GM12878 (cell line): Measurements from ENCODE around the gene MAK. TPM values are rescaled to one million over a fixed set of nuclear protein-coding genes. Genes with fewer than 3 reads are reported as not detected.

Experiments
- CHD1 ChIP-seq: IDR thresholded peaks from 2 replicates; pipeline ENCODE4 v1.6.1; 2012; ENCODE audit warnings: low read depth, low read length, improper control_type of control experiment
- CHD4 ChIP-seq: fragments of 200-600 bp; sonication (generic); IDR thresholded peaks from 2 replicates; pipeline ENCODE4 v1.6.1; 2016; ENCODE audit warnings: mild to moderate bottlenecking
- EGR1 ChIP-seq, 2 experiments: IDR thresholded peaks; 1 replicate in 1 of 2; 2 replicates in 1 of 2; pipeline ENCODE4 v1.6.1; 2011 to 2012; ENCODE audit warnings: low read depth in 2 of 2, low read length in 2 of 2, borderline replicate concordance in 1 of 2, mild to moderate bottlenecking in 1 of 2, moderate library complexity in 1 of 2
- GATAD2B ChIP-seq: fragments of 450-650 bp; conservative IDR thresholded peaks from 2 replicates; pipeline ENCODE4 v1.6.1; 2017; ENCODE audit warnings: low read depth, mild to moderate bottlenecking, moderate library complexity
- MEF2A ChIP-seq: IDR thresholded peaks from 2 replicates; pipeline ENCODE4 v1.6.1; 2011; ENCODE audit warnings: low read depth, mild to moderate bottlenecking, low read length, moderate library complexity; ENCODE audit not compliant: insufficient read depth
- MEF2B ChIP-seq: fragments of 450-650 bp; IDR thresholded peaks from 2 replicates; pipeline ENCODE4 v1.6.1; 2018; ENCODE audit warnings: mild to moderate bottlenecking, moderate library complexity; ENCODE audit not compliant: partially characterized antibody, poor library complexity, severe bottlenecking
- NR2C2 ChIP-seq: IDR thresholded peaks from 2 replicates; pipeline ENCODE4 v1.6.1; 2011; ENCODE audit warnings: borderline replicate concordance, low read depth; ENCODE audit not compliant: control insufficient read depth, insufficient read length
- POLR2A ChIP-seq: IDR thresholded peaks from 2 replicates; pipeline ENCODE4 v1.6.1; 2011; ENCODE audit warnings: low read depth, mild to moderate bottlenecking, low read length
- RAD51 ChIP-seq: fragments of 450-650 bp; IDR thresholded peaks from 2 replicates; pipeline ENCODE4 v1.6.1; 2016; ENCODE audit warnings: moderate library complexity, mild to moderate bottlenecking, inconsistent platforms
- RELA ChIP-seq: fragments of 450-650 bp; IDR thresholded peaks from 2 replicates; pipeline ENCODE4 v1.8.0; 2014; ENCODE audit warnings: borderline replicate concordance; ENCODE audit not compliant: partially characterized antibody
- SMAD5 ChIP-seq: IDR thresholded peaks from 2 replicates; pipeline ENCODE4 v1.6.1; 2016; ENCODE audit warnings: antibody characterized with exemption, low read depth
- ZNF384 ChIP-seq: IDR thresholded peaks from 2 replicates; pipeline ENCODE4 v1.6.1; 2012; ENCODE audit warnings: low read depth, mild to moderate bottlenecking, low read length, improper control_type of control experiment, borderline replicate concordance
- polyA plus RNA-seq, 11 experiments: library from polyadenylated mRNA; depleted of rRNA in 4 of 11; unstranded in 6 of 11; stranded (reverse) in 5 of 11; fragments of >200 nt; fragmentation: Nextera tagmentation in 4 of 11; fragmentation: Illumina TruSeq in 1 of 11; extraction: Ambion mirVana in 4 of 11; extraction: Trizol in 1 of 11; gene quantifications; 1 replicate in 1 of 11; 2 replicates in 10 of 11; pipeline versions ENCODE4 v1.2.1 to v1.2.3, GENCODE V29; 2011 to 2016; ENCODE audit warnings: inconsistent platforms in 2 of 11, missing spikeins in 2 of 11, low read depth in 1 of 11
- total RNA-seq, 4 experiments: library from RNA; depleted of rRNA in 3 of 4; stranded (reverse); fragments of >200 nt in 3 of 4; fragmentation: Illumina TruSeq in 1 of 4; extraction: Trizol in 1 of 4; gene quantifications; 2 replicates each; pipeline versions ENCODE4 v1.2.1 to v1.2.3, GENCODE V29; 2013 to 2021
- TF ChIP-seq, protein P1 (sequence below): fragments of 450-650 bp; IDR thresholded peaks from 2 replicates; pipeline ENCODE4 v1.6.1; 2016; ENCODE audit warnings: mild to moderate bottlenecking
- TF ChIP-seq, protein P2 (sequence below): IDR thresholded peaks from 2 replicates; pipeline ENCODE4 v1.6.1; 2011; ENCODE audit warnings: mild to moderate bottlenecking, low read depth, low read length, moderate library complexity; ENCODE audit not compliant: insufficient replicate concordance
- TF ChIP-seq, protein P3 (sequence below), 3 experiments: IDR thresholded peaks in 2 of 3; conservative IDR thresholded peaks in 1 of 3; 2 replicates each; pipeline ENCODE4 v1.5.1; 2011; ENCODE audit warnings: low read depth in 3 of 3, low read length in 3 of 3, mild to moderate bottlenecking in 3 of 3, control low read depth in 2 of 3, moderate library complexity in 2 of 3, inconsistent platforms in 1 of 3, mixed read lengths in 1 of 3; ENCODE audit not compliant: control insufficient read depth in 2 of 3, insufficient read depth in 1 of 3; ENCODE audit errors: extremely low read depth in 1 of 3
- TF ChIP-seq, protein P4 (sequence below): fragments of 450-650 bp; formaldehyde crosslinking; IDR thresholded peaks from 2 replicates; pipeline ENCODE4 v1.4.0; 2020; ENCODE audit warnings: mild to moderate bottlenecking, moderate library complexity
- TF ChIP-seq, protein P5 (sequence below): fragments of 450-650 bp; IDR thresholded peaks from 2 replicates; pipeline ENCODE4 v1.6.1; 2017; ENCODE audit warnings: mild to moderate bottlenecking, low read depth, inconsistent platforms; ENCODE audit not compliant: poor library complexity, severe bottlenecking
- TF ChIP-seq, protein P6 (sequence below): IDR thresholded peaks from 2 replicates; pipeline ENCODE4 v1.6.1; 2012; ENCODE audit warnings: low read depth, low read length, improper control_type of control experiment

Gene MAK
- total and polyA plus RNA-seq, 10 of the 15 experiments (the other 5 are each of a cell fraction or from before 2014, with no cell fraction given): 0.01 to 0.90 (median 0.13) TPM; not detected in 1

DNA sequence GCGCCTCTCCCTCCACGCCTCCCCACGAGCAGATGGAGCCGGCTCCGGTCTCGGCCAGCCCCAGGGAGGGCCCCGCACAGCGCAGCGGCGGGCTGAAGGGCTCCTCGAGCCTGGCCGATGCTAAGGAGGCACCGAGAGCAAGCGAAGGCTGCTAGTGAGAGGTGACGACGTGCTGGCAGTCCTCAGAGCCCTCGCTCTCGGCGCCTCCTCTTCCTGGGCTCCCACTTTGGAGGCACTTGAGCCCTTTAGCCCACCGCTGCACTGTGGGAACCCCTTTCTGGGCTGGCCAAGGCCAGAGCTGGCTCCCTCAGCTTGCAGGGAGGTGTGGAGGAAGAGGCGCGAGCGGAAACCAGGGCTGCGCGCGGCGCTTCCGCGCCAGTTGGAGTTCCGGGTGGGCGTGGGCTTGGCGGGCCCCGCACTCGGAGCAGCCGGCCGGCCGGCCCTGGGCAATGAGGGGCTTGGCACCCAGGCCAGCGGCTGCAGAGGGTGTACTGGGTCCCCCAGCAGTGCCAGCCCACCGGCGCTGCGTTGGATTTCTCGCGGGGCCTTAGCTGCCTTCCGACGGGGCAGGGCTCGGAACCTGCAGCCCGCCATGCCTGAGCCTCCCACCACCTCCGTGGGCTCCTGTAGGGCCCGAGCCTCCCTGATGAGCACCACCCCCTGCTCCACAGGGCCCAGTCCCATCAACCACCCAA lies 117.9 kb downstream of the MAK start (continued):
- TF ChIP-seq POLR2A: peak; percentile 78
- TF ChIP-seq, protein P1, sequence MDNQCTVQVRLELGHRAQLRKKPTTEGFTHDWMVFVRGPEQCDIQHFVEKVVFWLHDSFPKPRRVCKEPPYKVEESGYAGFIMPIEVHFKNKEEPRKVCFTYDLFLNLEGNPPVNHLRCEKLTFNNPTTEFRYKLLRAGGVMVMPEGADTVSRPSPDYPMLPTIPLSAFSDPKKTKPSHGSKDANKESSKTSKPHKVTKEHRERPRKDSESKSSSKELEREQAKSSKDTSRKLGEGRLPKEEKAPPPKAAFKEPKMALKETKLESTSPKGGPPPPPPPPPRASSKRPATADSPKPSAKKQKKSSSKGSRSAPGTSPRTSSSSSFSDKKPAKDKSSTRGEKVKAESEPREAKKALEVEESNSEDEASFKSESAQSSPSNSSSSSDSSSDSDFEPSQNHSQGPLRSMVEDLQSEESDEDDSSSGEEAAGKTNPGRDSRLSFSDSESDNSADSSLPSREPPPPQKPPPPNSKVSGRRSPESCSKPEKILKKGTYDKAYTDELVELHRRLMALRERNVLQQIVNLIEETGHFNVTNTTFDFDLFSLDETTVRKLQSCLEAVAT: no peak
- no peak for TF ChIP-seq RAD51
- TF ChIP-seq RELA: no peak
- TF ChIP-seq, protein P2, sequence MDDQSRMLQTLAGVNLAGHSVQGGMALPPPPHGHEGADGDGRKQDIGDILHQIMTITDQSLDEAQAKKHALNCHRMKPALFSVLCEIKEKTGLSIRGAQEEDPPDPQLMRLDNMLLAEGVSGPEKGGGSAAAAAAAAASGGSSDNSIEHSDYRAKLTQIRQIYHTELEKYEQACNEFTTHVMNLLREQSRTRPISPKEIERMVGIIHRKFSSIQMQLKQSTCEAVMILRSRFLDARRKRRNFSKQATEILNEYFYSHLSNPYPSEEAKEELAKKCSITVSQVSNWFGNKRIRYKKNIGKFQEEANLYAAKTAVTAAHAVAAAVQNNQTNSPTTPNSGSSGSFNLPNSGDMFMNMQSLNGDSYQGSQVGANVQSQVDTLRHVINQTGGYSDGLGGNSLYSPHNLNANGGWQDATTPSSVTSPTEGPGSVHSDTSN: no peak
- TF ChIP-seq, protein P3, sequence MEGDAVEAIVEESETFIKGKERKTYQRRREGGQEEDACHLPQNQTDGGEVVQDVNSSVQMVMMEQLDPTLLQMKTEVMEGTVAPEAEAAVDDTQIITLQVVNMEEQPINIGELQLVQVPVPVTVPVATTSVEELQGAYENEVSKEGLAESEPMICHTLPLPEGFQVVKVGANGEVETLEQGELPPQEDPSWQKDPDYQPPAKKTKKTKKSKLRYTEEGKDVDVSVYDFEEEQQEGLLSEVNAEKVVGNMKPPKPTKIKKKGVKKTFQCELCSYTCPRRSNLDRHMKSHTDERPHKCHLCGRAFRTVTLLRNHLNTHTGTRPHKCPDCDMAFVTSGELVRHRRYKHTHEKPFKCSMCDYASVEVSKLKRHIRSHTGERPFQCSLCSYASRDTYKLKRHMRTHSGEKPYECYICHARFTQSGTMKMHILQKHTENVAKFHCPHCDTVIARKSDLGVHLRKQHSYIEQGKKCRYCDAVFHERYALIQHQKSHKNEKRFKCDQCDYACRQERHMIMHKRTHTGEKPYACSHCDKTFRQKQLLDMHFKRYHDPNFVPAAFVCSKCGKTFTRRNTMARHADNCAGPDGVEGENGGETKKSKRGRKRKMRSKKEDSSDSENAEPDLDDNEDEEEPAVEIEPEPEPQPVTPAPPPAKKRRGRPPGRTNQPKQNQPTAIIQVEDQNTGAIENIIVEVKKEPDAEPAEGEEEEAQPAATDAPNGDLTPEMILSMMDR (IDR thresholded peaks at IDR 0.05 in 2 of 3, conservative IDR thresholded peaks at IDR 0.05 in 1 of 3; ENCODE audit: control insufficient read depth in 2 of 3, extremely low read depth in 1 of 3, insufficient read depth in 1 of 3, low read depth in 3 of 3, low read length in 3 of 3): no peak
- TF ChIP-seq, protein P4, sequence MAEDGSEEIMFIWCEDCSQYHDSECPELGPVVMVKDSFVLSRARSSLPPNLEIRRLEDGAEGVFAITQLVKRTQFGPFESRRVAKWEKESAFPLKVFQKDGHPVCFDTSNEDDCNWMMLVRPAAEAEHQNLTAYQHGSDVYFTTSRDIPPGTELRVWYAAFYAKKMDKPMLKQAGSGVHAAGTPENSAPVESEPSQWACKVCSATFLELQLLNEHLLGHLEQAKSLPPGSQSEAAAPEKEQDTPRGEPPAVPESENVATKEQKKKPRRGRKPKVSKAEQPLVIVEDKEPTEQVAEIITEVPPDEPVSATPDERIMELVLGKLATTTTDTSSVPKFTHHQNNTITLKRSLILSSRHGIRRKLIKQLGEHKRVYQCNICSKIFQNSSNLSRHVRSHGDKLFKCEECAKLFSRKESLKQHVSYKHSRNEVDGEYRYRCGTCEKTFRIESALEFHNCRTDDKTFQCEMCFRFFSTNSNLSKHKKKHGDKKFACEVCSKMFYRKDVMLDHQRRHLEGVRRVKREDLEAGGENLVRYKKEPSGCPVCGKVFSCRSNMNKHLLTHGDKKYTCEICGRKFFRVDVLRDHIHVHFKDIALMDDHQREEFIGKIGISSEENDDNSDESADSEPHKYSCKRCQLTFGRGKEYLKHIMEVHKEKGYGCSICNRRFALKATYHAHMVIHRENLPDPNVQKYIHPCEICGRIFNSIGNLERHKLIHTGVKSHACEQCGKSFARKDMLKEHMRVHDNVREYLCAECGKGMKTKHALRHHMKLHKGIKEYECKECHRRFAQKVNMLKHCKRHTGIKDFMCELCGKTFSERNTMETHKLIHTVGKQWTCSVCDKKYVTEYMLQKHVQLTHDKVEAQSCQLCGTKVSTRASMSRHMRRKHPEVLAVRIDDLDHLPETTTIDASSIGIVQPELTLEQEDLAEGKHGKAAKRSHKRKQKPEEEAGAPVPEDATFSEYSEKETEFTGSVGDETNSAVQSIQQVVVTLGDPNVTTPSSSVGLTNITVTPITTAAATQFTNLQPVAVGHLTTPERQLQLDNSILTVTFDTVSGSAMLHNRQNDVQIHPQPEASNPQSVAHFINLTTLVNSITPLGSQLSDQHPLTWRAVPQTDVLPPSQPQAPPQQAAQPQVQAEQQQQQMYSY (CRISPR knock-in tag): no peak
- TF ChIP-seq GATAD2B: peak; percentile 45; the same call in 1 of the 2 replicates
- TF ChIP-seq SMAD5: peak; percentile 58; the same call in 1 of the 2 replicates
- no peak for TF ChIP-seq NR2C2
- no peak for TF ChIP-seq MEF2B
- TF ChIP-seq ZNF384: no peak
- TF ChIP-seq, protein P5, sequence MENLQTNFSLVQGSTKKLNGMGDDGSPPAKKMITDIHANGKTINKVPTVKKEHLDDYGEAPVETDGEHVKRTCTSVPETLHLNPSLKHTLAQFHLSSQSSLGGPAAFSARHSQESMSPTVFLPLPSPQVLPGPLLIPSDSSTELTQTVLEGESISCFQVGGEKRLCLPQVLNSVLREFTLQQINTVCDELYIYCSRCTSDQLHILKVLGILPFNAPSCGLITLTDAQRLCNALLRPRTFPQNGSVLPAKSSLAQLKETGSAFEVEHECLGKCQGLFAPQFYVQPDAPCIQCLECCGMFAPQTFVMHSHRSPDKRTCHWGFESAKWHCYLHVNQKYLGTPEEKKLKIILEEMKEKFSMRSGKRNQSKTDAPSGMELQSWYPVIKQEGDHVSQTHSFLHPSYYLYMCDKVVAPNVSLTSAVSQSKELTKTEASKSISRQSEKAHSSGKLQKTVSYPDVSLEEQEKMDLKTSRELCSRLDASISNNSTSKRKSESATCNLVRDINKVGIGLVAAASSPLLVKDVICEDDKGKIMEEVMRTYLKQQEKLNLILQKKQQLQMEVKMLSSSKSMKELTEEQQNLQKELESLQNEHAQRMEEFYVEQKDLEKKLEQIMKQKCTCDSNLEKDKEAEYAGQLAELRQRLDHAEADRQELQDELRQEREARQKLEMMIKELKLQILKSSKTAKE: no peak
- TF ChIP-seq CHD4: no peak
- TF ChIP-seq MEF2A: no peak
- no peak for TF ChIP-seq CHD1
- peak in 1 of 2 experiments; percentile 47; a peak in 1 of 3 replicates for TF ChIP-seq EGR1 (IDR thresholded peaks at IDR 0.05; ENCODE audit: borderline replicate concordance in 1 of 2, low read depth in 2 of 2, low read length in 2 of 2)
- TF ChIP-seq, protein P6, sequence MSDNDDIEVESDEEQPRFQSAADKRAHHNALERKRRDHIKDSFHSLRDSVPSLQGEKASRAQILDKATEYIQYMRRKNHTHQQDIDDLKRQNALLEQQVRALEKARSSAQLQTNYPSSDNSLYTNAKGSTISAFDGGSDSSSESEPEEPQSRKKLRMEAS: 0 out of 2 replicates have a peak, but pooled peaks have one; percentile 38
